ENCODE data around the gene DNM2.

- no peak for TF ChIP-seq POLR2AphosphoS2 (IDR thresholded peaks at IDR 0.05; ENCODE audit: low read depth, low read length)
- no peak for TF ChIP-seq POLR2A (IDR thresholded peaks at IDR 0.05; ENCODE audit: low read depth, low read length)
- TF ChIP-seq MYC (IDR thresholded peaks at IDR 0.05; ENCODE audit: insufficient read depth, insufficient read length, insufficient replicate concordance, low read length, severe bottlenecking): no peak
- no peak for TF ChIP-seq CBFB (IDR thresholded peaks at IDR 0.05; ENCODE audit: low read depth)
- TF ChIP-seq SRF (IDR thresholded peaks at IDR 0.05; ENCODE audit: low read depth in 2 of 2, low read length in 2 of 2): no peak
- no peak for TF ChIP-seq CTCF (IDR thresholded peaks at IDR 0.05 in 2 of 3, conservative IDR thresholded peaks at IDR 0.05 in 1 of 3; ENCODE audit: control insufficient read depth in 2 of 3, extremely low read depth in 1 of 3, insufficient read depth in 1 of 3, low read depth in 3 of 3, low read length in 3 of 3)
- TF ChIP-seq ZNF217 (IDR thresholded peaks at IDR 0.05): no peak
- no peak for TF ChIP-seq TAF1 (IDR thresholded peaks at IDR 0.05; ENCODE audit: borderline replicate concordance, low read depth, low read length)
- no peak for TF ChIP-seq EZH2 (IDR thresholded peaks at IDR 0.05; ENCODE audit: borderline replicate concordance, control insufficient read depth, low read depth, low read length)
- TF ChIP-seq EGR1 (IDR thresholded peaks at IDR 0.05; ENCODE audit: borderline replicate concordance in 1 of 2, low read depth in 2 of 2, low read length in 2 of 2): no peak
- no peak for TF ChIP-seq MEF2B (IDR thresholded peaks at IDR 0.05; ENCODE audit: partially characterized antibody, poor library complexity, severe bottlenecking)
- no peak for TF ChIP-seq TCF3 (IDR thresholded peaks at IDR 0.05; ENCODE audit: borderline replicate concordance, insufficient read depth, low read depth, low read length)
- no peak for TF ChIP-seq SREBF2 (IDR thresholded peaks at IDR 0.05; ENCODE audit: low read length)
- no peak for TF ChIP-seq IKZF1 (conservative IDR thresholded peaks at IDR 0.05)
Observed at GRCh38 chr19:10748927-10749434, 31.1 kb downstream of the DNM2 start.
